Omental fat pad (tissue), 4 donors: ENCODE results near the gene IRS2. TPM values are rescaled to one million over a fixed set of nuclear protein-coding genes. Genes with fewer than 3 reads are reported as not detected.

ENCODE experiments used
- ATAC-seq: fragments of 150-250 bp; one replicate; pipeline ENCODE4 v1.9.1; 2016; ENCODE audit warnings: mild to moderate bottlenecking, moderate library complexity; ENCODE audit not compliant: low FRiP score
- DNase-seq: peaks from one replicate; pipeline ENCODE4 v3.0.0-alpha.2; 2019; ENCODE audit warnings: low spot score
- total RNA-seq, 4 donors: library from RNA; depleted of rRNA; stranded (reverse); fragments of >200 nt; gene quantifications; one replicate each; pipeline ENCODE4 v1.1.0, GENCODE V29; 2016
- TF ChIP-seq, protein P1 (sequence below), 3 donors: fragments of 450-650 bp; IDR thresholded peaks; one replicate each; pipeline ENCODE4 v1.5.1; 2016 to 2017; ENCODE audit warnings: antibody characterized with exemption in 3 of 3, mild to moderate bottlenecking in 3 of 3, moderate library complexity in 2 of 3

IRS2 gene
- total RNA-seq, 4 donors from 2014 or later, result 25.2 to 70.9 (median 34.2) TPM

DNA sequence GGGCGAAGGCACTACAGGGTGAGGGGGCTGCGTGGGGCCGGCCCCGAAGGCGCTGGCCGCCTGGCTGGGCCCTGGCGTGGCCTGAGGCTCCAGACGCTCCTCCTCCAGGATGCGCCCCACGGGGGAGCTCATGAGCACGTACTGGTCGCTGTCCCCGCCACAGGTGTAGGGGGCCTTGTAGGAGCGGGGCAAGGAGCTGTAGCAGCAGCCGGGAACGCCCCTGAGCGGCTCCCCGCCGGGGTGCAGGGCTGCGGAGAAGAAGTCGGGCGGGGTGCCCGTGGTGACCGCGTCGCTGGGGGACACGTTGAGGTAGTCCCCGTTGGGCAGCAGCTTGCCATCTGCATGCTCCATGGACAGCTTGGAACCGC is 3.0 kb downstream of the IRS2 start:
- DNase-seq (no peak), ATAC-seq (no peak)
- TF ChIP-seq, protein P1, sequence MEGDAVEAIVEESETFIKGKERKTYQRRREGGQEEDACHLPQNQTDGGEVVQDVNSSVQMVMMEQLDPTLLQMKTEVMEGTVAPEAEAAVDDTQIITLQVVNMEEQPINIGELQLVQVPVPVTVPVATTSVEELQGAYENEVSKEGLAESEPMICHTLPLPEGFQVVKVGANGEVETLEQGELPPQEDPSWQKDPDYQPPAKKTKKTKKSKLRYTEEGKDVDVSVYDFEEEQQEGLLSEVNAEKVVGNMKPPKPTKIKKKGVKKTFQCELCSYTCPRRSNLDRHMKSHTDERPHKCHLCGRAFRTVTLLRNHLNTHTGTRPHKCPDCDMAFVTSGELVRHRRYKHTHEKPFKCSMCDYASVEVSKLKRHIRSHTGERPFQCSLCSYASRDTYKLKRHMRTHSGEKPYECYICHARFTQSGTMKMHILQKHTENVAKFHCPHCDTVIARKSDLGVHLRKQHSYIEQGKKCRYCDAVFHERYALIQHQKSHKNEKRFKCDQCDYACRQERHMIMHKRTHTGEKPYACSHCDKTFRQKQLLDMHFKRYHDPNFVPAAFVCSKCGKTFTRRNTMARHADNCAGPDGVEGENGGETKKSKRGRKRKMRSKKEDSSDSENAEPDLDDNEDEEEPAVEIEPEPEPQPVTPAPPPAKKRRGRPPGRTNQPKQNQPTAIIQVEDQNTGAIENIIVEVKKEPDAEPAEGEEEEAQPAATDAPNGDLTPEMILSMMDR (IDR thresholded peaks at IDR 0.05), result no peak

DNA sequence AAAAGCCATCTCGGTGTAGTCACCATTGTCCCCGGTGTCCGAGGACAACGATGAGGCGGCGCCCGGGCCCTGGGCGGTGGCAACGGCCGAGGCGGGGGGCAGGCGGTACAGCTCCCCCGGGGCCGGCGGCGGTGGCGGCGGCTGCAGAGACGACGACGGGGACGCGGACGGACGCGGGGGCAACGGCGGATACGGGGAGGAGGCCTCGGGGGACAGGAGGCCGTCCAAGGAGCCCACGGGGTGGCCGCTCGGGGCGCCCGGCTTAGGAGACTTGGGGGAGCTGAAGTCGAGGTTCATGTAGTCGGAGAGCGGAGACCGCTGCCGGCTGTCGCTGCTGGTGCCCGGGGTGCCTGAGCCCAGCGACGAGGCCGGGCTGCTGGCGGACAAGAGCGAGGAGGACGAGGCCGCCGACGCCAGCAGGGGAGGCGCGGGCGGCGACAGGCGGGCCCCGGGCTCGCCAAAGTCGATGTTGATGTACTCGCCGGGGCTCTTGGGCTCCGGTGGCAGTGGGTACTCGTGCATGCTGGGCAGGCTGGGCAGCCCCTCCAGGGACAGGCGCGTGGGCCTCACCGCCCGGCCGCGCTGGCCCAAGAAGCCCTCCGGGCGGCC is 3.5 kb downstream of the IRS2 start:
- TF ChIP-seq, protein P1 (IDR thresholded peaks at IDR 0.05), result no peak
- ATAC-seq, result no peak
- DNase-seq, result no peak

DNA sequence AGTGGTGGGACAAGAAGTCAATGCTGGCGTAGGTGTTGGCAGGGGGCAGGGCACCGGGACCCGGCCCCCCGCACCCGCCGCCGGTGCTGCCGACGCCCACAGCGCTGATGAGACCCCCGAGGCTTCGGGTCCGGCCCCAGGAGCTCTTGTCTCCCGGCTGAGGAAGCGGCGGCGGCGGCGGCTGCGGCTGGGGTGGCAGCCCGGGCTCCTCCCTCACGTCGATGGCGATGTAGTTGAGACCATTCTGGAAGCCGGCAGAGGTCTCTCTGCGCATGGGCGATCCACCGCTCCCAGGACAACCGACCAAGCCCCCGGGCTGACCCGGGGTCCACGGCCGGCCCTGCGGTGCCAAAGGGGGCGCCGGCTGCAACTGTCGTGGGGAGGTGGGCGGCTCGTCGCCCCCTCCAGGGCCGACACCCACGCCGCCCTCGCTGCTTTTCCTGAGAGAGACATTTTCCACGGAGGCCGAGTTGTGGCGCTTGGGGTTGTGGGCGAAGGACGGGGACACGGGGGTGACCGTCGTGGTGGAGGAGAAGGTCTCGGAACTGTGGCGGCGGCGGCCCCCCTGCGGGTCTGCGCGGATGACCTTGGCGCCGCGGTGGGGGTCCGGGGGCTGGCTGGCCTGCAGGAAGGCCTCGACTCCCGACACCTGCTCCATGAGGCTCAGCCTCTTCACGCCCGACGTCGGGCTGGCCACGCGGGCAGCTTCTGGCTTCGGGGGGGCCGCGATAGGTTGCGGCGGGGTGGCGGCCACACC is 4.1 kb downstream of the IRS2 start:
- ATAC-seq, result no peak

DNA sequence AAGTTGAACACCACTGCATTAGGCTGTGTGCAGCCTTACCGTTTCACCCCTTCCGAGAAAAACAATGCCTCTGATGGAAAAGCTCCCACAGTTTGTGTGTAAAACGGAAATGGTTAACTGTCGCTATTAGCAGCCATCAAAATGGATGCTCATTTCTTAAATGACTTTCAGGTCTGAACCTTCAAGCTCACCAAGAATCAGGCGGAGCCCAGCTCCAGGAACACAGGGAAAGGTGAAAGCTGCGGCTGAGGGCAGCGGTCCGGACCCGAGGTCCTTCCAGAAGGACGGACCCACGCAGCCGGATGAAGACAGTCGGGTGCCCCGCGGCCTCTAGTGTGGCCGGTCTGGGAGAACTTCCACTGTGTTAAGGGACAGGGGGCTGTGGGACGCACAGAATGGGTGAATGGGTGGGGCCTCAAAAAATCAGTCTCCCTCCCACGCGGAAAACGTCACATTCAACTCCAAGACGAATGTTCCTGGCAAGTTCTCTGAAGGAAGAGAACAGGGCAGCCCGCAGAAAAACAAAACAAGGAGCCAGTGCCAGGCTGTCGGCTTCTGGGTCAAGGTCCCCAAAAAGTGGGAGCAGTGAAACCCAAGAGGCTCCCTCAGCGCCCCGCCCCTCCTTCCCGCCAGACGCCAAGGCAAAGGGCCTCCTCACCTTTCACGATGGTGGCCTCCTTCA is 4.9 kb downstream of the IRS2 start:
- DNase-seq, result no peak
- no peak for ATAC-seq
- TF ChIP-seq, protein P1 (IDR thresholded peaks at IDR 0.05), result no peak

More for the DNA sequence above, 4.1 kb downstream of the IRS2 start:
- TF ChIP-seq, protein P1 (IDR thresholded peaks at IDR 0.05), result no peak
- no peak for DNase-seq

DNA sequence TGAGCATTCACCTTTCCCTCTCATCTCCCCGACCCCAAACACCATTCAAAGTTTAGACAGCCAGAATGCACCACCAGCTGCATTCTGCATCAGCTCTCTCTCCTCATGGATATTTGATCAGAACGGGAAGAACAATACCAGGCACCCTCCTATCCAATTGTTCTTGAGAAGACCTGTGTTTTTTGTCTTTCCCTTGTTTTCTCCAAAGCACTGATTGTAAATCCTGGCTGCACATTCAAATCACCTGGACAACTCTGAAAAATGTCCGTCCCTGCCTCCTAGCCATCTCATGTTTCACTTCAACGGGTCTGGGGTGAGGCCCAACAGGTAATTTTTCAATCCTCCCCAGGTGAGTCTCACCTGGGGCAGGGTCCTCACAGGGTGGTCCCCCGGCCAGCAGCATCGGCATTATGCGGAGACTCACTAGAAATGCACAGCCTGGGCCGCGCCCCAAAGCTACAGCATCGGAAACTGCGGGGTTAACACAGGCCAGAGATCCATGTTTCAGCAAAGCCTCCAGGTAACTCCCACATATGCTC is 5.5 kb downstream of the IRS2 start:
- DNase-seq (no peak), ATAC-seq (no peak)
- TF ChIP-seq, protein P1 (IDR thresholded peaks at IDR 0.05), result no peak

DNA sequence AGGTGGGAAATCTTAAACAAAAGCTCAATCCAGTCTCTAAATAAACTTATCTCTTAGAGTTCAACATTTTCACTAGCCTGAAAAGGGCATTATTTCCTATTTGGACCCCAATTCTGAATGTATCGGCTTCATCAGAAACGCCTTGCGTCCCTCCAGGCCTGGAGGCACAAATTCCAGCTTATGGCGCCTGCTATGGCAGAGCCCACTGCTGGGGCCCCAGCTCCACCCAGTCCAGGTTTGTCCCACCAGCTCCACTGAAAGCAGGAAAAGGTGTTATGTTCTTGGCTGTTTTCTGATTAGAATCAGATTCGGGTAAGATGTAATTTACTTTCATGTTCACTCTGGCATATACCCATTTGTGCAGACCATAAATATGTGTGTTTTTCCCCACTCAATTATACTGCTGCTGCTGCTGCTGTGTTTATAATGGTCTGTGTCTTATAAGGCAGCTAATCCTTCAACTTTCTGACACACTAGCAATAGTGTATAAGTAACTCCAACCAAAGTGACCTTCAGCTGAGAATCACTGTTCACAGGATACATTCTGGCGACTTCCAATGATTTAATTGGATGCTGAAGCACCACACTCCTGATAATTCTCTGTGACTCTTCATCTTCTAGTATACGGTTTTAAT is 6.4 kb downstream of the IRS2 start:
- no peak for ATAC-seq
- DNase-seq, result no peak
- TF ChIP-seq, protein P1 (IDR thresholded peaks at IDR 0.05), result no peak
